ENCODE data around the gene ANKDD1A.

The ANKDD1A gene

DNA sequence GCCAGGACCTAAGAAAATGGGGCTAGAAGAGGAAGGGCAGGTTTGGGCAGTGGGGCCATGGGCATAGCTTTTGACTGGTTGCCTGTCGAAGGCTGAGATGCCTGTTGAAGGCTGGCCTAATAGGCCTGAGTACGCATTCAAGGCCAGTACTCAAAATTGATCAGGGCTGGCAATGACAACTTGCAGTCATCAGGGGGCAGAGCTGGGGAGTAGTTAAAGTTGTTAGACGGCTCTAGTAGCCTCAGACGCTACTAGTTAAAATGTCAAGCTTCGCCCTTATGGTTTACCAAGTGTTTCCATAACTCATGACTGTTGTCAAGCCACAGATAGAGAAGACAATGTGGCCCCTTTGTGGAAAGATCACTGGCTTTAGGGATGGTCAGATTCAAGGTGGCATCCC, 49.3 kb downstream of the ANKDD1A start:
- no peak for DNase-seq (ENCODE audit: low spot score)

- no peak for DNase-seq (ENCODE audit: low spot score)
These were observed 57.7 kb downstream of the ANKDD1A start for GRCh38 chr15:64969401-64969800.

GRCh38 chr15:64970698-64971097, 59.0 kb downstream of the ANKDD1A start:
- no peak for DNase-seq (ENCODE audit: low spot score)

DNA sequence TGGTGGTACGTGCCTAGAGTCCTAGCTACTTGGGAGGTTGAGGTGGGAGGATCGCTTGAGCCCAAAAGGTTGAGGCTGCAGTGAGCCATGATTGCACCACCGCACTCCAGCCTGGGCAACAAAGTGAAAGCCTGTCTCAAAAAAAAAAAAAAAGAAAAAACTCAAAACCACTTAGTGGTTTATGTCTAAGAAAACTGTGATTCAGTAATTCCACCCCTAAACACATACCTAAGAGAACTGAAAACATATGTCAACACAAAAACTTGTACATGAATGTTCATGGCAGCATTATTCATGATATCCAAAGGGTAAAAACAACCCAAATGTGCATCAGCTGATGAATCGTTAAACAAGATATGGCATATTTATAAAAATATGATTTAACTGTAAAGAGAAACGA, 63.7 kb downstream of the ANKDD1A start:
- no peak for DNase-seq (ENCODE audit: low spot score)

DNA sequence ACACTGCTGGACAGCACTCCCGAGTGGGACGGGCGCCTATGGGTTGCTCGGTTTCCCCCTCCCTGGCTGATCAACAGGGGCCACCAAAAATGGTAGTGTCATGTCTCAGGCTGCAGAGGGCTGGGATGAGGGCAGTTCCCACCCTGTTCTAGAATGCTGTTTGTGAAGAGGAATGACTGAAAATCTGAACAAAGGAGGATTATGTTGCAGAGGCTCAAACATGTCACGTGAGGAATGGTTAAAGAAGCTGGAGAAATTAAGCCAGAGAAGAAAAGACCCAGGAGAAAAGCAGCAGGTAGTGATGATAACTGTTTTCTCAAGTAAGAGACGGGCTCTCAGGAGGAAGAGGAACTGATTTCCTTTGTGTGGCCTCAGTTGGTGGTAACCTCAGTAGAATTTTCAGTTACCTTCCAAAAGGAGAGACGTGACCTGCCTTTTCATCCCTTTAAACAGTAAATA, 67.6 kb downstream of the ANKDD1A start:
- no peak for DNase-seq (ENCODE audit: low spot score)

DNA sequence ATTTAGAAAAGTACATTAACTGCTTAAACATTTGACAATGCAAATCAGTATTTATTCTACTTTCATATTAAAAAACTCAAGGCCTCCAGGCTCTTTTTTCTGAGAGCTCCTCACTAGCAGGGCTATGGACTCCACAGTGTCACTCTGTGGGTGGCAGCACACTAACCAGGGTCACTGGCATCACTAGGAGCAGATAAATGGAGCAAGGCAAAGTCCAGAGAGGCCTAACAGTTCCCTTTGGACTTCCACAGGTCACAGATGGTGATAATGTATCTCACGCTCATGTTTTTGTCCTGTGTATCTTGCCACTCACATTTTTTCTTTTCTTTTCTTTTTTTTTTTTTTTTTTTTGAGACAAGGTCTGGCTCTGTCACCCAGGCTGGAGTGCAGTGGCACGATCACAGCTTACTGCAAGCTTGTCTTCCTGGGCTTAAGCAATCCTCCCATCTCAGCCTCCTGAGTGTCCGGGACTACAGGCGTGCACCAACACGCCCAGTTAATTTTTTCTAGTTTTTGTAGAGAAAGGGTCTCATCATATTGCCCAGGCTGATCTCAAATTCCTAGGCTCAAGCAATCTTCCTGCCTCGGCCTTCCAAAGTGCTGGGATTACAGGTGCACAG, 70.2 kb downstream of the ANKDD1A start:
- no peak for DNase-seq (ENCODE audit: low spot score)

- no peak for DNase-seq (ENCODE audit: low spot score)
These were observed 70.8 kb downstream of the ANKDD1A start for GRCh38 chr15:64982472-64982871.

DNA sequence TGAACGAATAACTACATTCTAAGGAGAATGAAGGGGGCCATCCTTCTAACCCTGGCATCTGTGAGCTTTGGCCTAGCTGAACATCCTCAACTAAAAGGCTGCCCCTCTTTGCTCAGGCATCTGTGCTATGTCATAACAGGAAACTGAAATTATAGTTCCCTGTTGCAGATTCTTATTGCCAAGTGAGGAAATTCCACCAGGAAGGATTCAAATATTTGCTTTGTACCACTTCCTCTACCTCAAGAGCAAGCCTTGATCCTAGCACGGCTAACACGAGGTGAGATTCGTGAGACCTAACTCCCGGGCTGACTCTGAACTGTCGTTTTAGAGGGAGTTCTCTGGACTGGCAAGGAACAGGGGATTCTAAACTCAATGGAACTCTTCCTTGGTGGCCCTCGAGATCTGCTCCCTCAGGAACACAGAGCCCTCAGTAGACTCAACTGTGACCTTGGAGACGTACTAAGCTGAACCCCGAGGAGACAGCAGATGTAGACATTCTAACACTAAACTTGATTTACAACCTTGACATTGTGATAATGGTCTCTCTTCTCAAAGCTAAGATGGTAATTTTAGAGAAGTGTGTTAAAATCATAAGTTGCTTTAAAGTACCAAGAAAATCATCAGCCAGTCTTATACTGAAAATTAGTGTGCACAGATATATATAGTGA, 73.8 kb downstream of the ANKDD1A start:
- DNase-seq (ENCODE audit: low spot score) = no peak

DNA sequence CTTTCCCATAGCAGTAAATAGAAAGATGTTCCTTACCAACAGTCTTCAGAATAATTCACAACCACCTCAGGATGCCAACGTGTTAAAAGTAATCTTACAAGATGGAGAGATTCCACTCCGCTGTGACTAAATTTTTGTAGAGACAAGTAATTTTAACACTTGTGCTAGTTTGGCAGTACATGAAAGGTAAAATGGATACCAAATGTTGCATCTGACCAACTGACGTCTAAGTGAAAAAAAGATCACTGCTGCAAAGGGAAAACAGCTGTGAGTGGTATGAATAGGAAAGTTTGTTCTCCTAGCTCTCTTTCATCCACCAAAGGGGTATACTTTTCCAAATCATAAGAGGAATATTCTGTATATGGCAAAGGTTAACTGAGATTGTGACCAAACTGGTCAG, 75.4 kb downstream of the ANKDD1A start:
- DNase-seq (ENCODE audit: low spot score) = no peak

DNA sequence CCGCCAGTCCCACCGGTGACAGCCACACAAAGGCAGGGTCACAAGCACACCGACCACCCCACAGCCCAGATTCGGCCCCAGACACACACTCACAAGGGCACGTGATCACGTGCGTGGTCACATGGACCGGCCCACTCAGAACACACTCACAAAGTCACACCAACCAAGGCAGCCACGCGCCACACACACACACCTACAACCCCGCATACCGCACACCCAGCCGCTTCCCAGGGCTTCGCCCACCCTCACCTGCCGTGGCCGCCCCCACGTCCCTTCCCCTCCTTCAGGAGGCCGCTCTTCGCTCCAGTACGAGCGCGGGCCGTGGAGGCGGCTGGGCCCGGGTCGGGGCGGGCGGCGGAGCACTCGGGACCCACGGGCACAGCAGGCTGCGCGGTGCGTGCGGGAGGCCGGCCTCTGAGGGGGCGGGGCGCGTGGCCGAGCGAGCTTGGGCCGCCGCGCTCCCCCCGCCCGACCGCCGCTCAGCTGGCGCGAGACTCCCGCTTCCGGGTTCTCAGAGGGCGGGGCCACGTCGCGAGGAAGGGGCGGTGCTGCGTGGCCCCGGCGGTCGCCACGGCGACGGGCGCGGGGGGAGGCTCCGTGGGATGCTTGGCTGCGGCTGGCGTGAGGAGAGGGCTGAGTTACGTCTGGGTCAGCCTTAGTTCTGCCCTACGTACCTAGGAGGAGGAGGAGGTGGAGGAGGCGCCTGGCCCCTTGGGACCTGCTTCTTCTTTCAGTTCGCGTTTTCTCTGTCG, 77.9 kb downstream of the ANKDD1A start, which contains the start of gene SPG21:
Gene SPG21 (minus strand): TSS at position 499 of the 752 bp plus-strand sequence. CDS start 6,345 bp downstream, outside the sequence.
- DNase-seq (ENCODE audit: low spot score) = peak; percentile 92

- no peak for DNase-seq (ENCODE audit: low spot score)
These were observed 78.4 kb downstream of the ANKDD1A start for GRCh38 chr15:64990168-64990470.

DNA sequence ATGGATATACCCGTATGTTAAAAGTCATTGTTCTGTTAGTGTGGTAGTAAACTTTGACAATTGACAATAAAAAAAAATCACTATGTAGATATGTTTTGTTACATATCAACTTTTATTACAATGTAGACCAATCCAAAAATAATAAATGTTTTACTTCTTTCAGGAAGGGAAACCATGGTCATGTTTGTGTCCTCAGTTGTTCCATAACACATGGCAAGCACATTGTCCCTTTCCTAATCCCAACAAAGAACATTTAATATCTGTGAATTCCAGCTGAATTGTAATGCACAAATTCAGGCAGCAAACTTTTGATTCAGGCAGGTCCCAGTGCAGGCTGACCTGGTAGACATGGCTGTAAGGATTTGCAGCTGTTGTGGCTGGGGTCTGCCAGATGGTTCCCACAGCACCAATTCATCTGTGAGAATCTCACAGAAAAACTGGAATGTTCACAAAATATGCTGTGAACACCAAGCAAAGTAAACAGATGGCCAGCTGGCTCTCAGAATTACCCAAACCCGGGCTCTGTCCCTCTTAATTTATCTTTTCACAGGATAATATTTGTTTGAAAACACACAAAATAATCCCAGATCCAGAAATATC, 79.9 kb downstream of the ANKDD1A start:
- no peak for DNase-seq (ENCODE audit: low spot score)

DNA sequence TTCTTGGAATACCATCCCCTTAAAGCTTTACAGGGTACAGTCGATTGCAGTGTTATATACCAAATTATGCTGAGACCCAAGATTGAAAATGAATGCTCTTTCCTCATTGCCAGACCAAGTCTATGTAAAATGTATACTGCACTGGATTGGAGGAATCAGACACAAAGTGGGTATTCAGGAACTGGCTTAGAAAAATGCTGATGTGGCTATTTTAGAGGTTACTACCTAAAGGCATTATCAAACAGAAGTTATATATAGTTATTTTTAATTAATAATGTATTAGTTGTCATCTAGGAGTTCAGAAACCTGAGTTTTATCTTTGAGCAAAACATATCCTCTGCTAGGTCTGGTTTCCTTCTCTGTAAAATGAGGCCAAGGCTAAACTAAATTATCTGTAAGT, 81.6 kb downstream of the ANKDD1A start:
- no peak for DNase-seq (ENCODE audit: low spot score)

GRCh38 chr15:64997066-64997465, 85.4 kb downstream of the ANKDD1A start:
- DNase-seq (ENCODE audit: low spot score) = no peak

- DNase-seq (ENCODE audit: low spot score) = no peak
These were observed 86.2 kb downstream of the ANKDD1A start for GRCh38 chr15:64997745-64998375.

- no peak for DNase-seq (ENCODE audit: low spot score)
These were observed 93.3 kb downstream of the ANKDD1A start for GRCh38 chr15:65004993-65005392.

DNA sequence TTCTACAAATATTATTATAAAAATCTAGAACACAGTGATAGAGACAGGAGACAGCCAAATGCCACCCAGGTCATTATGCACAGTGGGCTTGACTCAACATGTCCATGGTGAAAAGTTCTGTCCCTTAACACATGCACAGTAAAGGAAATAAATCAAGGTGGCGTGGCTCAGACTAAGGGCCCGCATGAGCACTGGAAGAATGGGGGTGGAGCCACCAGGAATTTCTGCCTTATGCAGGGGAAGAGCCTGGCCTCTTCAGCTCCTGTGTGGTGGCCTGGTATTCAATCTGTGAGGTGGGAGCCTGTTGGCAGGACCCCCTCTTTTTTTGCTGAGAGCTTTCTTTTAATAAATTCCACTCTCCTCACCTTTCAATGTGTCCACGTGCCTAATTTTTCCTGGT, 95.2 kb downstream of the ANKDD1A start:
- no peak for DNase-seq (ENCODE audit: low spot score)
